CD14-positive monocyte (primary cell): Measurements from ENCODE around the gene LTB4R2. TPM values are rescaled to one million over a fixed set of nuclear protein-coding genes. Genes with fewer than 3 reads are reported as not detected.
A peak's percentile ranks its signal among the peaks of the same experiment; 100 is the strongest.

Source experiments
- DNase-seq, 3 donors: peaks; one replicate each; pipeline ENCODE4 v3.0.0-alpha.2; 2011 to 2022
- H2AFZ ChIP-seq: 2 replicates; pipeline ENCODE4 v1.6.0; 2012; ENCODE audit warnings: mild to moderate bottlenecking, low read depth, low read length, inconsistent platforms; ENCODE audit not compliant: insufficient read depth, poor library complexity, severe bottlenecking
- H3K27ac ChIP-seq, 2 donors: 1 replicate in 1 of 2; 2 replicates in 1 of 2; pipeline ENCODE4 v1.5.1; 2012 to 2013; ENCODE audit warnings: low read length in 2 of 2, control low read depth in 1 of 2, inconsistent platforms in 1 of 2, low read depth in 1 of 2, mild to moderate bottlenecking in 1 of 2
- H3K27me3 ChIP-seq, 2 donors: one replicate each; pipeline versions ENCODE4 v1.6.0 to v1.6.1; 2011 to 2013; ENCODE audit warnings: low read length in 2 of 2; ENCODE audit not compliant: control insufficient read depth in 2 of 2, insufficient read depth in 2 of 2
- H3K36me3 ChIP-seq, 2 donors: replicated peaks in 1 of 2; 1 replicate in 1 of 2; 2 replicates in 1 of 2; pipeline versions ENCODE4 v1.5.1 to v1.6.1; 2012 to 2013; ENCODE audit warnings: low read length in 2 of 2, control low read depth in 1 of 2, inconsistent platforms in 1 of 2, mild to moderate bottlenecking in 1 of 2; ENCODE audit not compliant: insufficient read depth in 2 of 2, control insufficient read depth in 1 of 2
- H3K4me1 ChIP-seq, 2 donors: 1 replicate in 1 of 2; 2 replicates in 1 of 2; pipeline versions ENCODE4 v1.5.1 to v1.6.1; 2012 to 2013; ENCODE audit warnings: low read length in 2 of 2, control low read depth in 1 of 2, inconsistent platforms in 1 of 2, mild to moderate bottlenecking in 1 of 2, moderate library complexity in 1 of 2; ENCODE audit not compliant: insufficient read depth in 2 of 2, control insufficient read depth in 1 of 2
- H3K4me2 ChIP-seq: replicated peaks from 2 replicates; pipeline ENCODE3; 2012; ENCODE audit warnings: low read length, moderate library complexity, mild to moderate bottlenecking; ENCODE audit not compliant: poor library complexity, severe bottlenecking; ENCODE audit errors: extremely low read depth
- H3K4me3 ChIP-seq, 3 experiments: fragments of 200-600 bp in 1 of 3; sonication (generic) in 1 of 3; replicated peaks in 1 of 3; 1 replicate in 2 of 3; 2 replicates in 1 of 3; pipeline ENCODE4 v1.5.1; 2011 to 2013; ENCODE audit warnings: low read length in 3 of 3, mild to moderate bottlenecking in 3 of 3, control low read depth in 2 of 3, low read depth in 2 of 3, inconsistent platforms in 1 of 3, moderate library complexity in 1 of 3
- H3K79me2 ChIP-seq: 2 replicates; pipeline ENCODE4 v1.6.0; 2012; ENCODE audit warnings: mild to moderate bottlenecking, control low read depth, inconsistent platforms, low read length, moderate library complexity; ENCODE audit not compliant: insufficient read depth
- H3K9ac ChIP-seq: 2 replicates; pipeline ENCODE4 v1.6.0; 2017; ENCODE audit warnings: low read length, mild to moderate bottlenecking; ENCODE audit not compliant: insufficient read depth, poor library complexity, severe bottlenecking
- H3K9me3 ChIP-seq, 2 donors: replicated peaks in 1 of 2; 1 replicate in 1 of 2; 2 replicates in 1 of 2; pipeline versions ENCODE4 v1.5.1 to v1.6.1; 2012 to 2013; ENCODE audit warnings: low read length in 2 of 2, control low read depth in 1 of 2; ENCODE audit not compliant: control insufficient read depth in 1 of 2, insufficient read depth in 1 of 2
- H4K20me1 ChIP-seq: 2 replicates; pipeline ENCODE4 v1.6.0; 2012; ENCODE audit warnings: mild to moderate bottlenecking, low read length, control low read depth, moderate library complexity; ENCODE audit not compliant: insufficient read depth
- H3K27ac Mint-ChIP-seq, 7 donors: one replicate each; pipeline ENCODE4 v1.8.0; 2020; ENCODE audit warnings: mild to moderate bottlenecking in 7 of 7, mixed read lengths in 7 of 7, moderate library complexity in 6 of 7, inconsistent platforms in 2 of 7
- H3K27me3 Mint-ChIP-seq, 3 donors: one replicate each; pipeline ENCODE4 v1.8.0; 2021 to 2022; ENCODE audit warnings: low read depth in 3 of 3, mild to moderate bottlenecking in 3 of 3, mixed read lengths in 3 of 3, moderate library complexity in 3 of 3, inconsistent platforms in 1 of 3
- H3K36me3 Mint-ChIP-seq, 2 donors: one replicate each; pipeline ENCODE4 v1.8.0; 2020; ENCODE audit warnings: mixed read lengths in 2 of 2, inconsistent platforms in 1 of 2, mild to moderate bottlenecking in 1 of 2
- H3K4me1 Mint-ChIP-seq: one replicate; pipeline ENCODE4 v1.8.0; 2020; ENCODE audit warnings: mild to moderate bottlenecking, mixed read lengths
- H3K4me3 Mint-ChIP-seq, 2 donors: one replicate each; pipeline ENCODE4 v1.8.0; 2020; ENCODE audit warnings: mild to moderate bottlenecking in 2 of 2, mixed read lengths in 2 of 2, moderate library complexity in 1 of 2
- H3K9me3 Mint-ChIP-seq, 7 donors: one replicate each; pipeline ENCODE4 v1.8.0; 2020 to 2022; ENCODE audit warnings: mixed read lengths in 7 of 7, mild to moderate bottlenecking in 6 of 7, moderate library complexity in 6 of 7, inconsistent platforms in 2 of 7
- WGBS: methylation state at CpG from one replicate; pipeline ENCODE4 v1.1.5; 2013; ENCODE audit warnings: missing lambda C conversion rate; ENCODE audit not compliant: insufficient coverage; 5-methylcytosine and 5-hydroxymethylcytosine counted together
- intact Hi-C, 2 donors: fragments of 100-400 bp; cut with micrococcal nuclease; formaldehyde crosslinking; loops; one replicate each; pipeline versions ENCODE4 v1.15.0 to v1.15.1; 2023
- polyA plus RNA-seq, 3 donors: library from polyadenylated mRNA; depleted of rRNA in 1 of 3; unstranded in 2 of 3; stranded (reverse) in 1 of 3; fragments of 300-500 nt in 2 of 3; fragments of >200 nt in 1 of 3; fragmentation: Illumina TruSeq in 2 of 3; gene quantifications; 1 replicate in 2 of 3; 2 replicates in 1 of 3; pipeline ENCODE4 v1.2.3, GENCODE V29; 2012 to 2021
- TF ChIP-seq, protein P1 (sequence below): fragments of 200-600 bp; IDR thresholded peaks from one replicate; pipeline ENCODE4 v1.8.0; 2022; ENCODE audit warnings: antibody characterized with exemption, mild to moderate bottlenecking

Gene LTB4R2
- polyA plus RNA-seq, 3 donors: 2.7 to 25.1 (median 2.9) TPM

DNA sequence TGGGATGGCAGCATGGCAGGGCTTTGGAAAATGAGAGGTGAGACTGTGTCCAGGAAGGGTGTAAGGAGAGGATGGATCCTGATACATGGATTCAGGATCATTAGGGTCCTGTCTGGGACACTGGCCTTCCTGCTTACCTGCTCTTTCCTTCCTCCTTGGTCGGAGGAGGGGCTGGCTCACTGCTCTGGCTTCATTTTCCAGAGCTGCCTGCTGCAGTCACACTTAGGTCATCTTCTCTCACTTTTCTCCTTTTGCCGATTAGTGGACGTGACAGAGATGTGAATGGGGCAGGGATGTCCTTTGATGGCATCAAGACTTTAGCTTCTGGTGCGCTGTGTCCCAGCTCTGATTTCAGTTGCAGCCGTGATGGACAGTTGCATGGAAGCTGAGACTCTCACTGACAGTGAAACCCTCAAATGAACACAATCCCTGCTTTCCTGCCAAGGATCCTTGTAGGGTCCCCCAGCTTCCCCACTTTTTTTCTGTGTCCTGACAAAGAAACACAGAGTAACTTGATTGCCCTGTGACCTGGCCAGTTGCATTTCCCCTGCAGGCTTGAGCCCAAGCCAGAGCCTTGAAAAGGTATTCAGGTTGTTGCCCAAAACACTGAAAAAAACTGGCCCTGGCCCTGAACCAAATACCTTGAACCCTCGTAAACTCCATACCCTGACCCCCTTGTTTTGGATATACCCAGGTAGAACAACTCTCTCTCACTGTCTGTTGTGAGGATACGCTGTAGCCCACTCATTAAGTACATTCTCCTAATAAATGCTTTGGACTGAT lies 1.4 kb upstream of the LTB4R2 start:
- H3K36me3 ChIP-seq: peaks cover 47 to 57% of the 10 kb centered on the region in 2 donors

DNA sequence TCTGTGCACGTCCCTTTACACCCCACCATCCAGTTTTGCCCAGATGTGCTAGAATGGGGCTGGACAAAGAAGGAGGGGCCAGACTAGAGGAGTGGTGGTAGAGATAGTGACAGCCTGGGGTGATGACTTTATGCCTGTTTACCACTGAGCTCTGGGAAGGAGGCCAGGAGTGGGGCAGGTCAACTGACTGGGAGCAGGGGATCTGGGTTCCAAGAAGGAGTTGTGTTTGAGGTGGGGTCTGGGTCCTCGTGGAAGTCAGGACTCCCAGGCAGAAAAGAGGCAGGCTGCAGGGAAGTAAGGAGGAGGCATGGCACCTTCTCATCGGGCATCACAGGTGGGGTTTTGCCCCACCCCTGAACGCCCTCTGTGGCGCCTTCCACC lies 315 bp downstream of the LTB4R2 start:
- H3K4me1 Mint-ChIP-seq: peaks cover 74% of the 10 kb centered on the region
- peak overlapping the region; percentile 93 for H3K4me2 ChIP-seq
- H3K4me3 Mint-ChIP-seq: peak overlapping the region; percentile 81 to 95
- H3K79me2 ChIP-seq: peaks cover 88% of the 10 kb centered on the region
- H4K20me1 ChIP-seq: peaks cover 51% of the 10 kb centered on the region
- peak overlapping the region; percentile 78 to 92 (median 89) for H3K27ac Mint-ChIP-seq
- H3K27me3 ChIP-seq: no peaks in the 10 kb centered on the region
- peak overlapping the region; percentile 67 for H3K9ac ChIP-seq
- DNase-seq: no peak
- H3K27me3 Mint-ChIP-seq: no peaks in the 10 kb centered on the region
- H3K9me3 Mint-ChIP-seq: peaks cover 0 to 2% (median 0%) of the 10 kb centered on the region in 7 donors
- peaks cover 71 to 78% of the 10 kb centered on the region in 2 donors for H3K4me1 ChIP-seq
- TF ChIP-seq, protein P1, sequence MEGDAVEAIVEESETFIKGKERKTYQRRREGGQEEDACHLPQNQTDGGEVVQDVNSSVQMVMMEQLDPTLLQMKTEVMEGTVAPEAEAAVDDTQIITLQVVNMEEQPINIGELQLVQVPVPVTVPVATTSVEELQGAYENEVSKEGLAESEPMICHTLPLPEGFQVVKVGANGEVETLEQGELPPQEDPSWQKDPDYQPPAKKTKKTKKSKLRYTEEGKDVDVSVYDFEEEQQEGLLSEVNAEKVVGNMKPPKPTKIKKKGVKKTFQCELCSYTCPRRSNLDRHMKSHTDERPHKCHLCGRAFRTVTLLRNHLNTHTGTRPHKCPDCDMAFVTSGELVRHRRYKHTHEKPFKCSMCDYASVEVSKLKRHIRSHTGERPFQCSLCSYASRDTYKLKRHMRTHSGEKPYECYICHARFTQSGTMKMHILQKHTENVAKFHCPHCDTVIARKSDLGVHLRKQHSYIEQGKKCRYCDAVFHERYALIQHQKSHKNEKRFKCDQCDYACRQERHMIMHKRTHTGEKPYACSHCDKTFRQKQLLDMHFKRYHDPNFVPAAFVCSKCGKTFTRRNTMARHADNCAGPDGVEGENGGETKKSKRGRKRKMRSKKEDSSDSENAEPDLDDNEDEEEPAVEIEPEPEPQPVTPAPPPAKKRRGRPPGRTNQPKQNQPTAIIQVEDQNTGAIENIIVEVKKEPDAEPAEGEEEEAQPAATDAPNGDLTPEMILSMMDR: no peak
- peak overlapping the region; percentile 51 to 84 (median 57) for H3K4me3 ChIP-seq
- peaks cover 30 to 39% of the 10 kb centered on the region in 2 donors for H3K36me3 ChIP-seq
- H2AFZ ChIP-seq: peak overlapping the region; percentile 29
- WGBS: 3% methylated on average over 4 of the region's 5 CpGs
- H3K9me3 ChIP-seq: no peaks in the 10 kb centered on the region
- H3K36me3 Mint-ChIP-seq: peaks cover 45 to 52% of the 10 kb centered on the region in 2 donors
- peak overlapping the region; percentile 56 to 89 for H3K27ac ChIP-seq
- intact Hi-C loops: loop anchor here in 1 of 2 donors (5.0 kb wide), 2 partner anchors 33 to 78 kb away; partner anchors contain the start of genes GMPR2 and NEDD8

More for the DNA sequence above, 1.4 kb upstream of the LTB4R2 start:
- Histone ChIP-seq H3K4me2 (peak overlapping the region; percentile 93), H3K27ac (peak overlapping the region; percentile 9 to 45), H3K79me2 (peaks cover 77% of the 10 kb centered on the region), H2AFZ (no peak overlapping the region), H4K20me1 (peaks cover 62% of the 10 kb centered on the region), H3K9ac (no peak overlapping the region), H3K4me3 (peak overlapping the region in 1 of 3 experiments; percentile 84), H3K27me3 (no peaks in the 10 kb centered on the region), H3K9me3 (no peaks in the 10 kb centered on the region), H3K4me1 (peaks cover 54 to 61% of the 10 kb centered on the region in 2 donors)
- TF ChIP-seq, protein P1: peak; percentile 32
- Mint-ChIP-seq H3K27me3 (no peaks in the 10 kb centered on the region), H3K27ac (peak overlapping the region in 6 of 7 donors; percentile 32 to 86 (median 68)), H3K9me3 (peaks cover 0 to 2% (median 0%) of the 10 kb centered on the region in 7 donors), H3K36me3 (peaks cover 57 to 68% of the 10 kb centered on the region in 2 donors), H3K4me1 (peaks cover 57% of the 10 kb centered on the region), H3K4me3 (peak overlapping the region; percentile 12 to 59)
- no peak for DNase-seq
- intact Hi-C loops: loop anchor here in 1 of 2 donors (10.0 kb wide), 1 partner anchor 94 kb away; the partner anchor contains the start of genes CHMP4A and MDP1
- 87% methylated on average over 3 of the region's 7 CpGs for WGBS
